ENCODE measurements around the gene SIGLEC12. TPM values are rescaled to one million over a fixed set of nuclear protein-coding genes. Genes with fewer than 3 reads are reported as not detected.

Gene SIGLEC12
- polyA plus RNA-seq, 1 donor (not counting 4 experiments of a cell fraction or from before 2014, with no cell fraction given) = not detected

DNA sequence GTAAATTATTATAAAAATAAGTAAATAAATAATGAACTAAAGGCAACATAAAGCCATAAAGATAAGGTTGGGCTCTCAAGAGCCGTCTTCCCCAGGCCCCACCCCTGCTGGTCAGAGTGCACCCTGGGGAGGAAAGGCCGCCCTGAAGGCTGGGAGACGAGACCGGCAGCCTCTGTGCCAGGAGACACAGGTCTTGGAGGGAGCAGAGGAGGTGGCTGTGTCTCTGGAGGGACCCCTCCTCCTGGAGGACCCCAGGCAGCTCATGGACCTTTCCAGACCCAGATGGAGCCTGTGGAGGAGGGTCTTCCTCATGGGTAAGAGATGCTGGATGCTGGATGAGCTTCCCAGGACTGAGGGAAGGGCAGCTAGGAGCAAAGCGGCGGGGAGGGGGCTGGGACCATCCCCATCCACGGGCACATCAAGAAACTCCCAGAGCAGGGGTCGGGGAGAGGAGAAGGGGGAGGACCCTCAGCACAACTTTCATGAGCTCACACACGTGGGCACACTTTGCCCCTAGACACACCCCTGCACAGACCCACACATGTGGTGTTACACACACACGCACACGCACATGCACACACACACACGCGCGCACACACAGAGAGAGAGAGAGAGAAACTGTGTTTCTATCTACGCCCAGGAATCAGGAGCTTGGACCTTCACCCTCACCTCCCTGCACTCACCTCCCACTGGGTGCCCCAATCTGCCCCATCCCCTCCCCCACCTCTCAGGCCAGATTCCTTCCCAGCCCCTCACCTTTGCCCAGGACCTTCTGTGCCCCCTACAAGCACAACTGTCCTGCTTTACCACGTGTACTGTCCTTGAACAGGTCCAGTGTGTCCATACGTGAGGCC is 23.0 kb downstream of the SIGLEC12 start, which contains the start of gene CEACAM18:
Gene CEACAM18, plus strand, starts transcription at position 159 of the 854 bp plus-strand sequence.
- no peaks in the 10 kb centered on the region for H3K27me3 ChIP-seq (ENCODE audit: control insufficient read depth, extremely low read depth, insufficient read depth, low read length)
- H3K9me1 ChIP-seq (ENCODE audit: control insufficient read depth, extremely low read depth, insufficient read depth, low read length) = no peaks in the 10 kb centered on the region
- no peak for TF ChIP-seq EZH2 (IDR thresholded peaks at IDR 0.05; ENCODE audit: low read length)
- TF ChIP-seq, protein P1, sequence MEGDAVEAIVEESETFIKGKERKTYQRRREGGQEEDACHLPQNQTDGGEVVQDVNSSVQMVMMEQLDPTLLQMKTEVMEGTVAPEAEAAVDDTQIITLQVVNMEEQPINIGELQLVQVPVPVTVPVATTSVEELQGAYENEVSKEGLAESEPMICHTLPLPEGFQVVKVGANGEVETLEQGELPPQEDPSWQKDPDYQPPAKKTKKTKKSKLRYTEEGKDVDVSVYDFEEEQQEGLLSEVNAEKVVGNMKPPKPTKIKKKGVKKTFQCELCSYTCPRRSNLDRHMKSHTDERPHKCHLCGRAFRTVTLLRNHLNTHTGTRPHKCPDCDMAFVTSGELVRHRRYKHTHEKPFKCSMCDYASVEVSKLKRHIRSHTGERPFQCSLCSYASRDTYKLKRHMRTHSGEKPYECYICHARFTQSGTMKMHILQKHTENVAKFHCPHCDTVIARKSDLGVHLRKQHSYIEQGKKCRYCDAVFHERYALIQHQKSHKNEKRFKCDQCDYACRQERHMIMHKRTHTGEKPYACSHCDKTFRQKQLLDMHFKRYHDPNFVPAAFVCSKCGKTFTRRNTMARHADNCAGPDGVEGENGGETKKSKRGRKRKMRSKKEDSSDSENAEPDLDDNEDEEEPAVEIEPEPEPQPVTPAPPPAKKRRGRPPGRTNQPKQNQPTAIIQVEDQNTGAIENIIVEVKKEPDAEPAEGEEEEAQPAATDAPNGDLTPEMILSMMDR (optimal IDR thresholded peaks at IDR 0.05 in 1 of 3, IDR thresholded peaks at IDR 0.05 in 1 of 3, conservative IDR thresholded peaks at IDR 0.05 in 1 of 3; ENCODE audit: extremely low read depth in 1 of 3, insufficient read depth in 2 of 3, low read length in 3 of 3) = no peak
- FAIRE-seq = no peak
- peaks cover 3% of the 10 kb centered on the region for H3K4me1 ChIP-seq (ENCODE audit: control insufficient read depth, extremely low read depth, insufficient read depth, low read length)
- H3K27ac ChIP-seq (ENCODE audit: control insufficient read depth, insufficient read depth, low read length) = no peak within 1 kb of the TSS
- no peak within 1 kb of the TSS for H3K4me2 ChIP-seq (ENCODE audit: control insufficient read depth, extremely low read depth, insufficient read depth, low read depth, low read length)
- H4K20me1 ChIP-seq (ENCODE audit: control insufficient read depth, extremely low read depth, insufficient read depth, low read length) = no peaks in the 10 kb centered on the region
- no peaks in the 10 kb centered on the region for H3K9me3 ChIP-seq (ENCODE audit: control insufficient read depth, low read depth, low read length)
- H2AFZ ChIP-seq (ENCODE audit: control insufficient read depth, low read length) = no peak within 1 kb of the TSS
- no peak within 1 kb of the TSS for H3K9ac ChIP-seq (ENCODE audit: control insufficient read depth, extremely low read depth, insufficient read depth, low read length)
- H3K4me3 ChIP-seq (ENCODE audit: control insufficient read depth in 2 of 3, extremely low read depth in 1 of 3, insufficient read depth in 2 of 3, low read depth in 1 of 3, low read length in 3 of 3) = no peak within 1 kb of the TSS
- no peaks in the 10 kb centered on the region for H3K79me2 ChIP-seq (ENCODE audit: control insufficient read depth, insufficient read depth, low read length)
- H3K36me3 ChIP-seq (ENCODE audit: control insufficient read depth in 2 of 2, extremely low read depth in 1 of 2, insufficient read depth in 2 of 2, low read length in 2 of 2) = no peaks in the 10 kb centered on the region
- dilution Hi-C loops (cut with MboI; ENCODE audit: extremely low pct_ligation_motif_present, low sequenced_read_pairs) = no loop called here
- DNase-seq (ENCODE audit: low read depth, low spot score) = no peak

DNA sequence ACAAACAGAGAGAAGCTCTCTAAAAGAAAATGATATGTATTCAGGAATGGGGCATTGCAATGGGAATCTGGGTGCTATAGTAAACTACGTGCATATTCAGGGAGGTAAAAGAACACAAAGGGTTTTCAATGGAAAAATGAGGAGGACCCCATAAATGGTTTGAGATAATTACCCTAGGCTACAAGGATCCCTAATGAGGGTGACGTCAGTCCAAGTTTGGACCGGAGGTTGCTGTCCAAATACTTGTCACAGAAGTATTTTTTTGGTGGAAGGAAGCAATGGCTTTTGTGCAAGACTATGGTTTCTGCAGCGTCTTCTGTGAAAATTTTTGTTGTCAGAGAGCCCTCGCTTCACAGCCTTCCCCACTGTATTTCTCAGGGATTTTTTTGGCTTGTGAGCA is 24.3 kb downstream of the SIGLEC12 start:
- H3K27ac ChIP-seq (ENCODE audit: control insufficient read depth, insufficient read depth, low read length) = no peak overlapping the region
- H3K9me3 ChIP-seq (ENCODE audit: control insufficient read depth, low read depth, low read length) = no peaks in the 10 kb centered on the region
- H3K4me1 ChIP-seq (ENCODE audit: control insufficient read depth, extremely low read depth, insufficient read depth, low read length) = peaks cover 3% of the 10 kb centered on the region
- no peaks in the 10 kb centered on the region for H4K20me1 ChIP-seq (ENCODE audit: control insufficient read depth, extremely low read depth, insufficient read depth, low read length)
- no peaks in the 10 kb centered on the region for H3K36me3 ChIP-seq (ENCODE audit: control insufficient read depth in 2 of 2, extremely low read depth in 1 of 2, insufficient read depth in 2 of 2, low read length in 2 of 2)
- H3K27me3 ChIP-seq (ENCODE audit: control insufficient read depth, extremely low read depth, insufficient read depth, low read length) = no peaks in the 10 kb centered on the region
- no peak for FAIRE-seq
- dilution Hi-C loops (cut with MboI; ENCODE audit: extremely low pct_ligation_motif_present, low sequenced_read_pairs) = no loop called here
- TF ChIP-seq, protein P1 (optimal IDR thresholded peaks at IDR 0.05 in 1 of 3, IDR thresholded peaks at IDR 0.05 in 1 of 3, conservative IDR thresholded peaks at IDR 0.05 in 1 of 3; ENCODE audit: extremely low read depth in 1 of 3, insufficient read depth in 2 of 3, low read length in 3 of 3) = no peak
- no peak for TF ChIP-seq EZH2 (IDR thresholded peaks at IDR 0.05; ENCODE audit: low read length)
- H3K4me2 ChIP-seq (ENCODE audit: control insufficient read depth, extremely low read depth, insufficient read depth, low read depth, low read length) = no peak overlapping the region
- no peak for DNase-seq (ENCODE audit: low read depth, low spot score)
- no peak overlapping the region for H3K4me3 ChIP-seq (ENCODE audit: control insufficient read depth in 2 of 3, extremely low read depth in 1 of 3, insufficient read depth in 2 of 3, low read depth in 1 of 3, low read length in 3 of 3)
- H3K9me1 ChIP-seq (ENCODE audit: control insufficient read depth, extremely low read depth, insufficient read depth, low read length) = no peaks in the 10 kb centered on the region
- no peaks in the 10 kb centered on the region for H3K79me2 ChIP-seq (ENCODE audit: control insufficient read depth, insufficient read depth, low read length)
- no peak overlapping the region for H3K9ac ChIP-seq (ENCODE audit: control insufficient read depth, extremely low read depth, insufficient read depth, low read length)
- no peak overlapping the region for H2AFZ ChIP-seq (ENCODE audit: control insufficient read depth, low read length)

Data from keratinocyte (primary cell).